Spleen (tissue), 7 donors: ENCODE data around the gene RENBP.

Source experiments
- CTCF ChIP-seq, 11 experiments: fragments of 200-600 bp in 7 of 11; fragments of 450-650 bp in 4 of 11; sonication (generic) in 4 of 11; IDR thresholded peaks in 8 of 11; conservative IDR thresholded peaks in 3 of 11; 1 replicate in 7 of 11; 2 replicates in 4 of 11; pipeline versions ENCODE4 v1.4.0 to v1.8.0; 2016 to 2021; ENCODE audit warnings: antibody characterized with exemption in 11 of 11, inconsistent platforms in 4 of 11, mild to moderate bottlenecking in 1 of 11
- POLR2A ChIP-seq, 3 donors: fragments of 450-650 bp; IDR thresholded peaks; one replicate each; pipeline ENCODE4 v1.5.1; 2017; ENCODE audit warnings: antibody characterized with exemption in 3 of 3, mild to moderate bottlenecking in 1 of 3
- POLR2AphosphoS5 ChIP-seq, 3 donors: sonication (generic); formaldehyde crosslinking; IDR thresholded peaks; one replicate each; pipeline ENCODE4 v1.5.1; 2017; ENCODE audit warnings: antibody characterized with exemption in 3 of 3
- donor health status: DM: no; HTN: no; CAD: no; lungs with moderate emphysema.
- donor health status: DM: no; HTN: no; CAD: no.
- donor health status: DM: no; HTN: no; CAD: no.

DNA sequence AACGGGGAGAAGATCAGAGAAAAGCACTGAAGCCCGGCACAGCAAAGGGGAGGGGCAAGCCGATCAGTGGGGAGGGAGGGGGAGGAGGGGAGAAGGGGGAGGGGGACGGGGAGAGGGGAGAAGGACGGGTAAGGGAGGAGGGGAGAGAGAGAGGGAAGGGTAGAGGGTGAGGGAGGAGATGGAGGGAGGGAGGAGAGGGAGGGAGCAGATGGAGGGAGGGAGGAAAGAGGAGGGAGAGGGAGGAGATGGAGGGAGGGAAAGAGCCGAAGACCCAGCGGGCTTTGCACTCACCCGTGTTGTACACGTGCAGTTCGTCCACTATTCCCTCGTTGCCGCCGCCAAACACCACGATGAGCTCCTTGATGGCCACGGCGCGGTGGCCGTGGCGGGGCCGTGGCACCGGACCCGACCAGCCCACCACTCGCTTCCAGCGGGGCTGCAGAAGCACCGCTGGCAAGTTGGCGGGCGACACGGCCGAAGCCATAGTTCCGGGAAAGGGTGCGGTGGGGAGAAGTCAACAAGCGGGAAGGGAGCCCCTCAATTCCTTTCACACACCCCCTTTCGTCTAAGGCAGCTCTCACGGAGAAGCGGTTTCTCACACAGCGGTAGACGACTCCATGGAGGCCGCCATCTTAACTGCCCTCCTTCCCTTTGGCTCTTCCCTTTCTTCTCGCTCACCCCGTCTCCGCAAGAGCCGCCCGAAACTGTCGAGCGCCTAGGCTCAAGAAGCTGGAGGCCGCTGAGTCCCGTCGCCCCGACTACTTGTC, 26.1 kb upstream of the RENBP start:
- TF ChIP-seq POLR2AphosphoS5 (IDR thresholded peaks at IDR 0.05) (no peak), POLR2A (IDR thresholded peaks at IDR 0.05) (no peak), CTCF (IDR thresholded peaks at IDR 0.05 in 8 of 11, conservative IDR thresholded peaks at IDR 0.05 in 3 of 11) (no peak)
